Smooth muscle cell (in vitro differentiated cells): ENCODE data around the gene RIMS4. TPM values are rescaled to one million over a fixed set of nuclear protein-coding genes. Genes with fewer than 3 reads are reported as not detected.

Experiments
- DNase-seq: peaks from one replicate; lab custom pipeline; 2025; ENCODE audit not compliant: unreplicated experiment; lab: John Stamatoyannopoulos, UW
- H2AFZ ChIP-seq: fragments of 200-600 bp; sonication (generic); 2 replicates; pipeline ENCODE4 v1.6.0; 2016; ENCODE audit warnings: antibody characterized with exemption, low read depth, mild to moderate bottlenecking
- H3F3A ChIP-seq: fragments of 200-600 bp; sonication (generic); 2 replicates; pipeline ENCODE4 v1.6.0; 2017; ENCODE audit warnings: antibody characterized with exemption, low read depth
- H3K27ac ChIP-seq: fragments of 200-600 bp; sonication (generic); 2 replicates; pipeline ENCODE4 v1.5.1; 2016; ENCODE audit warnings: low read depth, mild to moderate bottlenecking
- H3K27me3 ChIP-seq: fragments of 200-600 bp; sonication (generic); 2 replicates; pipeline ENCODE4 v1.6.1; 2016; ENCODE audit warnings: low read depth, mild to moderate bottlenecking
- H3K36me3 ChIP-seq: fragments of 200-600 bp; sonication (generic); 2 replicates; pipeline ENCODE4 v1.5.1; 2016; ENCODE audit warnings: low read depth
- H3K4me1 ChIP-seq: fragments of 200-600 bp; sonication (generic); 2 replicates; pipeline ENCODE4 v1.5.1; 2016; ENCODE audit warnings: low read depth
- H3K4me2 ChIP-seq: fragments of 200-600 bp; sonication (generic); 2 replicates; pipeline ENCODE4 v1.6.0; 2016; ENCODE audit warnings: mild to moderate bottlenecking
- H3K4me3 ChIP-seq: fragments of 200-600 bp; sonication (generic); 2 replicates; pipeline ENCODE4 v1.5.1; 2016; ENCODE audit warnings: mild to moderate bottlenecking
- H3K79me2 ChIP-seq: fragments of 200-600 bp; sonication (generic); 2 replicates; pipeline ENCODE4 v1.6.0; 2016; ENCODE audit warnings: low read depth, mild to moderate bottlenecking
- H3K9ac ChIP-seq: fragments of 200-600 bp; sonication (generic); 2 replicates; pipeline ENCODE4 v1.6.0; 2016; ENCODE audit warnings: low read depth
- H3K9me3 ChIP-seq: fragments of 200-600 bp; sonication (generic); replicated peaks from 2 replicates; pipeline ENCODE4 v1.5.1; 2016; ENCODE audit warnings: low read depth
- H4K20me1 ChIP-seq: fragments of 200-600 bp; sonication (generic); 2 replicates; pipeline ENCODE4 v1.6.0; 2016; ENCODE audit warnings: low read depth
- whole genome bisulfite sequencing: methylation state at CpG from one replicate; pipeline ENCODE4 v1.1.7; 2016; ENCODE audit warnings: low lambda C conversion rate; 5-methylcytosine and 5-hydroxymethylcytosine counted together
- polyA plus RNA-seq: library from polyadenylated mRNA; unstranded; fragments of >200 nt; fragmentation: Nextera tagmentation; extraction: Ambion mirVana; gene quantifications from 2 replicates; pipeline ENCODE4 v1.2.1, GENCODE V29; 2016
- total RNA-seq: library from RNA; depleted of rRNA; stranded (reverse); fragments of >200 nt; gene quantifications from 2 replicates; pipeline ENCODE4 v1.2.3, GENCODE V29; 2014
- TF ChIP-seq, protein P1 (sequence below): fragments of 200-600 bp; sonication (generic); IDR thresholded peaks from 2 replicates; pipeline ENCODE4 v1.5.1; 2017; ENCODE audit warnings: borderline replicate concordance, mild to moderate bottlenecking, antibody characterized with exemption; ENCODE audit not compliant: insufficient read depth, poor library complexity, severe bottlenecking

The RIMS4 gene
- total and polyA plus RNA-seq, 2 experiments from 2014 or later: not detected

DNA sequence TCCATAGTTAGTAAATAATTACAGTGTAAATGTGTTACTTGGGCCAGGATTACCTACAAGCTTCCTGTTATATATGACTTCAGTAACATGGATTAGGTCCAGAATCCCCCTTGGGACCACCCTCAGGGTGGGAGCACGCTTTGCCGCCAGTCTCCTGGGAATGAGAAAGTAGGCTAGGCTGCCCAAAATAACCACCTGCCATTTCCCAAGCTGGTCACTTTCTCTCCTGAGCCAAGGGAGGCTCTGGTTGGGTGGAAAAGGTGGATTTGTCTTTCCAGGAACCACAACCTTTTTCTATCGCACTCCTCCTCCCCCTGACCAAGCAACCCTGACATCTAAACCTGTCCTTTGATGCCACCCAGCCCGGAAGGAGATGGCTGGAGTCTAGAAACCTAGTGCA, 9.6 kb upstream of the RIMS4 start:
- no peak overlapping the region for H2AFZ ChIP-seq
- 90% methylated on average over 4 of the region's 4 CpGs for WGBS
- DNase-seq: no peak
- H3K36me3 ChIP-seq: no peaks in the 10 kb centered on the region
- H3K27ac ChIP-seq: no peak overlapping the region
- H4K20me1 ChIP-seq: no peaks in the 10 kb centered on the region
- H3K27me3 ChIP-seq: no peaks in the 10 kb centered on the region
- H3F3A ChIP-seq: no peaks in the 10 kb centered on the region
- H3K4me3 ChIP-seq: no peak overlapping the region
- no peak overlapping the region for H3K4me2 ChIP-seq
- TF ChIP-seq, protein P1, sequence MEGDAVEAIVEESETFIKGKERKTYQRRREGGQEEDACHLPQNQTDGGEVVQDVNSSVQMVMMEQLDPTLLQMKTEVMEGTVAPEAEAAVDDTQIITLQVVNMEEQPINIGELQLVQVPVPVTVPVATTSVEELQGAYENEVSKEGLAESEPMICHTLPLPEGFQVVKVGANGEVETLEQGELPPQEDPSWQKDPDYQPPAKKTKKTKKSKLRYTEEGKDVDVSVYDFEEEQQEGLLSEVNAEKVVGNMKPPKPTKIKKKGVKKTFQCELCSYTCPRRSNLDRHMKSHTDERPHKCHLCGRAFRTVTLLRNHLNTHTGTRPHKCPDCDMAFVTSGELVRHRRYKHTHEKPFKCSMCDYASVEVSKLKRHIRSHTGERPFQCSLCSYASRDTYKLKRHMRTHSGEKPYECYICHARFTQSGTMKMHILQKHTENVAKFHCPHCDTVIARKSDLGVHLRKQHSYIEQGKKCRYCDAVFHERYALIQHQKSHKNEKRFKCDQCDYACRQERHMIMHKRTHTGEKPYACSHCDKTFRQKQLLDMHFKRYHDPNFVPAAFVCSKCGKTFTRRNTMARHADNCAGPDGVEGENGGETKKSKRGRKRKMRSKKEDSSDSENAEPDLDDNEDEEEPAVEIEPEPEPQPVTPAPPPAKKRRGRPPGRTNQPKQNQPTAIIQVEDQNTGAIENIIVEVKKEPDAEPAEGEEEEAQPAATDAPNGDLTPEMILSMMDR: no peak
- H3K79me2 ChIP-seq: no peaks in the 10 kb centered on the region
- H3K9ac ChIP-seq: no peak overlapping the region
- no peaks in the 10 kb centered on the region for H3K4me1 ChIP-seq
- no peaks in the 10 kb centered on the region for H3K9me3 ChIP-seq

DNA sequence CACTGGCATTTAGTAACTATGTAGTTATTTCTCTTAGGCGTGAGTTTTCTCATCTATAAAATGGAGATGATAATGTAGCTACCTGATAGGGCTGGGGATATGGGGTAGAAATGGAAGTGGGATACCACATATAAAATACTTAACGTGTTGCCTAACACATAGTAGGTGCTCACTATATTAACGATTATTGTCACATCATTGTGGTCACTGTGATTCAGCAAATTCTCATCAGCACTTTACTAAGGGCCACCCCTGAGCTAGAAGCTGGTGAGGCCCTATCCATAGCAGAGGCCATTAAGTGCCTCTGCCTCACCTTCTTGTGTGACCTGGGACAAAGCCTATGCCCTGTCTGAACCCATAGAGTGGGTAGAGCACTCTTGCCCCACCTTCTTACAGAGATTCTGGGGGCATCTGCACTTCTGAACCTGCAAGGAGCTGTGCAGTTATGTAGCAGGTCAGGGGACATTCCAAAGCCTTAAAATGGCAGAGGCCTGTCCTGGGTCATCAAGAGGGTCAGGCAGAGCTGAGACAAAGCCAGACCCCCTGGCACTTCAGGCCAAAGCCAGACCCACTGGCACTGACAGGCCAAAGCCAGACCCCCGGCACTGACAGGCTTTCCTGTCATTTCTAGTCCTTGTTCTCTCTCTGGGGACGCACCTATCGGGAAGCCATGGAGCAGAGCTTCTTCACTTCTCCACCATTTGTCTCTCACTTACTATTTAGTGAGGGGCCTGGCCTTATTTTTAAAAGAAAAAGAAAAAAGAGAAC, 7.0 kb upstream of the RIMS4 start:
- Histone ChIP-seq H3K27me3 (peaks cover 8% of the 10 kb centered on the region), H4K20me1 (no peaks in the 10 kb centered on the region), H3K4me2 (no peak overlapping the region), H3K9ac (no peak overlapping the region), H2AFZ (no peak overlapping the region), H3F3A (no peaks in the 10 kb centered on the region), H3K79me2 (no peaks in the 10 kb centered on the region), H3K4me1 (no peaks in the 10 kb centered on the region), H3K27ac (no peak overlapping the region), H3K9me3 (no peaks in the 10 kb centered on the region), H3K4me3 (no peak overlapping the region), H3K36me3 (no peaks in the 10 kb centered on the region)
- TF ChIP-seq, protein P1: no peak
- DNase-seq: no peak
- 87% methylated on average over 6 of the region's 6 CpGs for WGBS

DNA sequence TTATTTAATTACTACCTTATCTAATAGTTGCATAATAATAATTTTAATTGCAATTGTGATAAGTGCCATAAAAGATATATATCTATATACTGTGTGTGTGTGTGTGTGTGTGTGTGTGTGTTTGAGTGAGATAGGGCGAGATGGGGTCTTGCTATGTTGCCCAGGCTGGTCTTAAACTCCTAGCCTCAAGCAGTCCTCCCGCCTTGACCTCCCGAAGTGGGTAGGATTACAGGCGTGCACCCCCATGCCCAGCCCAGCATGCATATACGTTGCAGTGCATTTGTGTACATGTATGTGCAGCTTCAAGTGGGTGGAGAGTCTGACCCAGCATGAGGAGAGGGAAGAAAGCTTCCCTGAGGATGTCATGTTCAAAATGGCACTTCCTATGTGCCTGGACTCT, 4.6 kb upstream of the RIMS4 start:
- Histone ChIP-seq H3K79me2 (no peaks in the 10 kb centered on the region), H3K4me2 (no peak overlapping the region), H3K4me3 (no peak overlapping the region), H4K20me1 (no peaks in the 10 kb centered on the region), H3K27ac (no peak overlapping the region), H3K27me3 (peaks cover 28% of the 10 kb centered on the region), H3K36me3 (no peaks in the 10 kb centered on the region), H3K9me3 (no peaks in the 10 kb centered on the region), H3K9ac (no peak overlapping the region), H3K4me1 (no peaks in the 10 kb centered on the region), H3F3A (no peaks in the 10 kb centered on the region), H2AFZ (no peak overlapping the region)
- no peak for DNase-seq
- 81% methylated on average over 5 of the region's 5 CpGs for WGBS
- TF ChIP-seq, protein P1: no peak

DNA sequence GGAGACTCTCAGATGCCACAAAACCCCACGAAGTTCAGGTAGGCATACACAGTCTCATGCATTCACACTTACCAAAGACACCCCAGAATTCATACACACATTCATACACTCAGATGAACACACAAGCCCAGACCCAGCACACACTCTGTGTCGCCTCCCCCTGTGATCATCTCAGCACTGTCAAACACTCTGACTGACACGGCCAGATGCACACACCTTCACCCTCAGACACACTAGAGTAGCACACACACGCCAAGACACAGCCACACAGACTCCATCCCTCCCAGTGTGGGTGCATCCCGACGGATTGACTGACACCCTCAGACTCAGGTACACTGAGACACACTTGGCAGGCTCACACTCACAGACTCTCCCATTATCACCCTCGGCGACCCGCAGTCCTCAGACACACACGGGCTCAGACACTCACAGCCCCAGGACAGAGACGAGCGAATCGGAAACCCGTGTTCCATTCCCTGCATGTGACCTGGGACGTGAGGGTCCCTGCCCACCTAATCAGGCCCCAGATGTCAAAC, 872 bp upstream of the RIMS4 start:
- no peaks in the 10 kb centered on the region for H4K20me1 ChIP-seq
- TF ChIP-seq, protein P1: no peak
- no peak overlapping the region for H3K4me2 ChIP-seq
- H3K27ac ChIP-seq: no peak overlapping the region
- no peak for DNase-seq
- no peak overlapping the region for H3K9ac ChIP-seq
- H3F3A ChIP-seq: no peaks in the 10 kb centered on the region
- H3K36me3 ChIP-seq: no peaks in the 10 kb centered on the region
- no peaks in the 10 kb centered on the region for H3K9me3 ChIP-seq
- 89% methylated on average over 15 of the region's 15 CpGs for WGBS
- no peak overlapping the region for H3K4me3 ChIP-seq
- peaks cover 65% of the 10 kb centered on the region for H3K27me3 ChIP-seq
- no peaks in the 10 kb centered on the region for H3K4me1 ChIP-seq
- H3K79me2 ChIP-seq: no peaks in the 10 kb centered on the region
- H2AFZ ChIP-seq: no peak overlapping the region
